ENCODE results near the gene MAGI1. TPM values are rescaled to one million over a fixed set of nuclear protein-coding genes. Genes with fewer than 3 reads are reported as not detected.

Gene MAGI1
- total RNA-seq, 1 experiment from 2014 or later: 38.6 TPM

- Histone ChIP-seq H3K79me2 (ENCODE audit: insufficient read depth, low read length) (peaks cover 18% of the 10 kb centered on the region), H3K27ac (ENCODE audit: low read depth, low read length) (peak overlapping the region; percentile 82; the same call in 1 of the 2 replicates), H3K4me1 (ENCODE audit: control insufficient read depth in 1 of 2, insufficient read depth in 2 of 2, low read length in 2 of 2) (peaks cover 76 to 96% of the 10 kb centered on the region in 2 experiments), H3K4me2 (ENCODE audit: low read length) (peak overlapping the region; percentile 49), H4K20me1 (ENCODE audit: insufficient read depth) (no peaks in the 10 kb centered on the region), H3K9ac (ENCODE audit: low read length) (no peak overlapping the region), H3K4me3 (replicated peaks in 1 of 2; ENCODE audit: low read depth in 1 of 2, low read length in 2 of 2) (no peak overlapping the region), H3K9me3 (ENCODE audit: control insufficient read depth in 1 of 2, insufficient read depth in 1 of 2, low read depth in 1 of 2, low read length in 2 of 2) (no peaks in the 10 kb centered on the region), H3K27me3 (ENCODE audit: insufficient read depth, low read length) (no peaks in the 10 kb centered on the region), H3K36me3 (ENCODE audit: control insufficient read depth in 1 of 2, insufficient read depth in 2 of 2, low read length in 2 of 2) (no peaks in the 10 kb centered on the region), H2AFZ (ENCODE audit: low read depth, low read length, poor library complexity, severe bottlenecking) (no peak overlapping the region), H3K9me2 (ENCODE audit: insufficient read depth) (no peaks in the 10 kb centered on the region)
- POLR2A ChIA-PET: interaction anchor here (0.9 to 1.9 kb wide), 2 partner anchors 8 to 41 kb away, joined by 4 to 5 read pairs; no protein-coding TSS in a partner anchor
- no peak for ATAC-seq
- TF ChIP-seq EZH2 (IDR thresholded peaks at IDR 0.05) (no peak), SIN3A (IDR thresholded peaks at IDR 0.05; ENCODE audit: low read depth) (no peak), ZBTB33 (IDR thresholded peaks at IDR 0.05; ENCODE audit: extremely low read depth, insufficient replicate concordance, low read length) (no peak), EGR1 (IDR thresholded peaks at IDR 0.05; ENCODE audit: low read depth) (no peak), RAD21 (IDR thresholded peaks at IDR 0.05; ENCODE audit: low read depth) (peak; percentile 19; the same call in 1 of the 2 replicates), YY1 (IDR thresholded peaks at IDR 0.05; ENCODE audit: extremely low read depth, insufficient replicate concordance, low read depth, low read length) (no peak)
- TF ChIP-seq, protein P1, sequence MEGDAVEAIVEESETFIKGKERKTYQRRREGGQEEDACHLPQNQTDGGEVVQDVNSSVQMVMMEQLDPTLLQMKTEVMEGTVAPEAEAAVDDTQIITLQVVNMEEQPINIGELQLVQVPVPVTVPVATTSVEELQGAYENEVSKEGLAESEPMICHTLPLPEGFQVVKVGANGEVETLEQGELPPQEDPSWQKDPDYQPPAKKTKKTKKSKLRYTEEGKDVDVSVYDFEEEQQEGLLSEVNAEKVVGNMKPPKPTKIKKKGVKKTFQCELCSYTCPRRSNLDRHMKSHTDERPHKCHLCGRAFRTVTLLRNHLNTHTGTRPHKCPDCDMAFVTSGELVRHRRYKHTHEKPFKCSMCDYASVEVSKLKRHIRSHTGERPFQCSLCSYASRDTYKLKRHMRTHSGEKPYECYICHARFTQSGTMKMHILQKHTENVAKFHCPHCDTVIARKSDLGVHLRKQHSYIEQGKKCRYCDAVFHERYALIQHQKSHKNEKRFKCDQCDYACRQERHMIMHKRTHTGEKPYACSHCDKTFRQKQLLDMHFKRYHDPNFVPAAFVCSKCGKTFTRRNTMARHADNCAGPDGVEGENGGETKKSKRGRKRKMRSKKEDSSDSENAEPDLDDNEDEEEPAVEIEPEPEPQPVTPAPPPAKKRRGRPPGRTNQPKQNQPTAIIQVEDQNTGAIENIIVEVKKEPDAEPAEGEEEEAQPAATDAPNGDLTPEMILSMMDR (IDR thresholded peaks at IDR 0.05 in 2 of 3, conservative IDR thresholded peaks at IDR 0.05 in 1 of 3; ENCODE audit: borderline replicate concordance in 1 of 3, insufficient read depth in 1 of 3, low read depth in 2 of 3, low read length in 2 of 3): 0 out of 6 replicates have a peak, but pooled peaks of 1 of the 3 experiments have one; percentile 3
- intact Hi-C loops (cut with micrococcal nuclease): no loop called here
- RAD21 ChIA-PET (ENCODE audit: low non-redundant PET in 1 of 2, low total read pairs in 2 of 2, uncharacterized antibody in 2 of 2, unreplicated experiment in 2 of 2): no interaction called here
- no TSS peak for BruUV-seq (replicated peaks)
- DNase-seq (ENCODE audit: low read depth, low spot score): no peak
- CTCF ChIA-PET: interaction anchor here (0.7 kb wide), 1 partner anchor 362 kb away, joined by 4 read pairs; no protein-coding TSS in a partner anchor
These were observed 88.1 kb downstream of the MAGI1 start for GRCh38 chr3:65950340-65951326.
